Naive thymus-derived CD4-positive, alpha-beta T cell (primary cell): ENCODE results near the gene MAP10. TPM values are rescaled to one million over a fixed set of nuclear protein-coding genes. Genes with fewer than 3 reads are reported as not detected.
"Not testable (repeated sequence)": the region's sequence is repeated elsewhere in the genome, so short reads cannot be mapped to it uniquely, and the experiment has no call there.

Experiments
- ATAC-seq: fragments of 150-1000 bp; cut with Tn5 transposase; 2 replicates; pipeline ENCODE4 v1.10.0; 2021; ENCODE audit warnings: mild to moderate bottlenecking, moderate library complexity
- CTCF ChIA-PET: fragments of 350-600 bp; sonication (Branson Sonifier 250); formaldehyde crosslinking; loops from one replicate; lab custom pipeline; 2021; ENCODE audit warnings: antibody characterized with exemption; lab: Charles Lee
- POLR2A ChIA-PET: fragments of 350-600 bp; sonication (Branson Sonifier 250); formaldehyde crosslinking; loops from one replicate; lab custom pipeline; 2021; ENCODE audit warnings: antibody characterized with exemption, inconsistent platforms; lab: Charles Lee
- DNase-seq, 9 donors: peaks; one replicate each; pipeline versions ENCODE4 v3.0.0 to v3.0.0-alpha.2; 2020 to 2022; ENCODE audit warnings: mixed read lengths in 1 of 9
- H3K27ac ChIP-seq: one replicate; pipeline ENCODE4 v1.7.0; 2013; ENCODE audit warnings: mild to moderate bottlenecking, low read depth, low read length, moderate library complexity
- H3K27me3 ChIP-seq, 2 donors: one replicate each; pipeline ENCODE4 v1.7.0; 2013; ENCODE audit warnings: low read length in 2 of 2, mild to moderate bottlenecking in 2 of 2, moderate library complexity in 2 of 2; ENCODE audit not compliant: control insufficient read depth in 2 of 2, insufficient read depth in 2 of 2
- H3K36me3 ChIP-seq, 3 experiments: 1 replicate in 2 of 3; 2 replicates in 1 of 3; pipeline ENCODE4 v1.7.0; 2013; ENCODE audit warnings: low read length in 3 of 3, mild to moderate bottlenecking in 3 of 3, moderate library complexity in 1 of 3; ENCODE audit not compliant: insufficient read depth in 3 of 3, control insufficient read depth in 2 of 3
- H3K4me1 ChIP-seq, 2 donors: one replicate each; pipeline ENCODE4 v1.7.0; 2013; ENCODE audit warnings: low read length in 2 of 2, mild to moderate bottlenecking in 2 of 2, moderate library complexity in 1 of 2; ENCODE audit not compliant: control insufficient read depth in 2 of 2, insufficient read depth in 2 of 2
- H3K4me3 ChIP-seq: 2 replicates; pipeline ENCODE4 v1.7.0; 2013; ENCODE audit warnings: mild to moderate bottlenecking, low read length
- H3K9me3 ChIP-seq, 3 experiments: 1 replicate in 2 of 3; 2 replicates in 1 of 3; pipeline ENCODE4 v1.7.0; 2013; ENCODE audit warnings: low read length in 3 of 3; ENCODE audit not compliant: control insufficient read depth in 2 of 3
- H3K27ac Mint-ChIP-seq, 9 donors: one replicate each; pipeline ENCODE4 v1.8.0; 2020 to 2022; ENCODE audit warnings: mixed read lengths in 9 of 9, mild to moderate bottlenecking in 8 of 9, moderate library complexity in 5 of 9, inconsistent platforms in 2 of 9
- H3K27me3 Mint-ChIP-seq, 5 donors: one replicate each; pipeline ENCODE4 v1.8.0; 2021 to 2022; ENCODE audit warnings: mixed read lengths in 5 of 5, mild to moderate bottlenecking in 1 of 5
- H3K36me3 Mint-ChIP-seq, 5 donors: one replicate each; pipeline ENCODE4 v1.8.0; 2020 to 2022; ENCODE audit warnings: mixed read lengths in 5 of 5, mild to moderate bottlenecking in 3 of 5, inconsistent platforms in 1 of 5
- H3K4me1 Mint-ChIP-seq, 7 donors: one replicate each; pipeline ENCODE4 v1.8.0; 2020 to 2022; ENCODE audit warnings: mixed read lengths in 7 of 7, mild to moderate bottlenecking in 3 of 7, inconsistent platforms in 1 of 7
- H3K4me3 Mint-ChIP-seq, 10 donors: one replicate each; pipeline ENCODE4 v1.8.0; 2020 to 2022; ENCODE audit warnings: mild to moderate bottlenecking in 10 of 10, mixed read lengths in 10 of 10, moderate library complexity in 6 of 10, inconsistent platforms in 2 of 10
- H3K9me3 Mint-ChIP-seq, 11 donors: one replicate each; pipeline ENCODE4 v1.8.0; 2020 to 2022; ENCODE audit warnings: mixed read lengths in 11 of 11, mild to moderate bottlenecking in 4 of 11, inconsistent platforms in 1 of 11, moderate library complexity in 1 of 11
- intact Hi-C, 2 donors: fragments of 100-400 bp; cut with micrococcal nuclease; formaldehyde crosslinking; loops; one replicate each; pipeline ENCODE4 v1.15.1; 2023
- polyA plus RNA-seq, 2 donors: library from polyadenylated mRNA; unstranded; fragments of 300-500 nt; fragmentation: Illumina TruSeq; gene quantifications; one replicate each; pipeline ENCODE4 v1.2.3, GENCODE V29; 2021
- total RNA-seq, 6 experiments: library from RNA in 5 of 6; stranded (reverse) in 5 of 6; gene quantifications; 1 replicate in 5 of 6; 2 replicates in 1 of 6; pipeline ENCODE4 v1.2.3 and lab custom pipeline; 2021 to 2026

Gene MAP10
- total and polyA plus RNA-seq, 7 experiments from 2014 or later, result 1.5 to 4.5 (median 2.4) TPM

- H3K27me3 Mint-ChIP-seq, result peaks cover 0 to 19% (median 4%) of the 10 kb centered on the region in 5 donors
- no peaks in the 10 kb centered on the region for H3K36me3 Mint-ChIP-seq
- H3K4me1 Mint-ChIP-seq, result peaks cover 0 to 11% (median 6%) of the 10 kb centered on the region in 7 donors
- DNase-seq (no peak), ATAC-seq (no peak)
- H3K27ac ChIP-seq, result no peak overlapping the region
- ChIA-PET CTCF (interaction anchor here (0.8 kb wide), 1 partner anchor 47 kb away, joined by 4 read pairs; no protein-coding TSS in a partner anchor), POLR2A (no interaction called here)
- H3K9me3 Mint-ChIP-seq, result no peaks in the 10 kb centered on the region
- H3K4me1 ChIP-seq, result no peaks in the 10 kb centered on the region
- intact Hi-C loops, result no loop called here
- H3K9me3 ChIP-seq, result no peaks in the 10 kb centered on the region
- H3K36me3 ChIP-seq, result no peaks in the 10 kb centered on the region
- H3K27me3 ChIP-seq, result peaks cover 0 to 3% of the 10 kb centered on the region in 2 donors
- no peak overlapping the region for H3K4me3 Mint-ChIP-seq
- H3K4me3 ChIP-seq, result no peak overlapping the region
- H3K27ac Mint-ChIP-seq, result no peak overlapping the region
Observed at GRCh38 chr1:232784794-232785193, 20.4 kb upstream of the MAP10 start.

- peaks cover 0 to 11% (median 6%) of the 10 kb centered on the region in 7 donors for H3K4me1 Mint-ChIP-seq
- DNase-seq, H3K27ac Mint-ChIP-seq, CTCF ChIA-PET, H3K27ac ChIP-seq, POLR2A ChIA-PET, H3K36me3 ChIP-seq, H3K9me3 ChIP-seq, intact Hi-C loops, H3K9me3 Mint-ChIP-seq, ATAC-seq, H3K4me1 ChIP-seq, H3K4me3 ChIP-seq, H3K27me3 ChIP-seq, H3K4me3 Mint-ChIP-seq, H3K36me3 Mint-ChIP-seq: not testable (repeated sequence)
- H3K27me3 Mint-ChIP-seq, result peaks cover 0 to 21% (median 4%) of the 10 kb centered on the region in 5 donors
Observed at GRCh38 chr1:232785630-232786029, 19.6 kb upstream of the MAP10 start.

- peaks cover 0 to 11% (median 6%) of the 10 kb centered on the region in 7 donors for H3K4me1 Mint-ChIP-seq
- ATAC-seq, result peak; percentile 41
- CTCF ChIA-PET, result no interaction called here
Observed at GRCh38 chr1:232786845-232787455, 18.3 kb upstream of the MAP10 start.

GRCh38 chr1:232788235-232788872, 16.9 kb upstream of the MAP10 start:
- Mint-ChIP-seq H3K27ac (no peak overlapping the region), H3K4me3 (no peak overlapping the region), H3K36me3 (no peaks in the 10 kb centered on the region), H3K4me1 (peaks cover 6 to 19% (median 13%) of the 10 kb centered on the region in 7 donors), H3K27me3 (peaks cover 0 to 9% (median 4%) of the 10 kb centered on the region in 5 donors), H3K9me3 (no peaks in the 10 kb centered on the region)
- peaks cover 0 to 3% of the 10 kb centered on the region in 2 donors for H3K27me3 ChIP-seq
- H3K9me3 ChIP-seq, result no peaks in the 10 kb centered on the region
- ChIA-PET CTCF (no interaction called here), POLR2A (no interaction called here)
- DNase-seq, result no peak
- H3K36me3 ChIP-seq, result no peaks in the 10 kb centered on the region
- peaks cover 1 to 3% of the 10 kb centered on the region in 2 donors for H3K4me1 ChIP-seq
- ATAC-seq, result no peak
- H3K27ac ChIP-seq, result no peak overlapping the region
- intact Hi-C loops, result no loop called here
- no peak overlapping the region for H3K4me3 ChIP-seq

More at GRCh38 chr1:232786845-232787455, 18.3 kb upstream of the MAP10 start:
- POLR2A ChIA-PET, result interaction anchor here (0.6 kb wide), 1 partner anchor 208 kb away, joined by 3 read pairs; no protein-coding TSS in a partner anchor
- intact Hi-C loops, result no loop called here
- Histone ChIP-seq H3K4me3 (no peak overlapping the region), H3K4me1 (no peaks in the 10 kb centered on the region), H3K27me3 (peaks cover 0 to 3% of the 10 kb centered on the region in 2 donors), H3K36me3 (no peaks in the 10 kb centered on the region), H3K27ac (no peak overlapping the region), H3K9me3 (no peaks in the 10 kb centered on the region)
- H3K36me3 Mint-ChIP-seq, result no peaks in the 10 kb centered on the region
- H3K4me3 Mint-ChIP-seq, result peak overlapping the region in 2 of 10 donors; percentile 32 to 56
- no peaks in the 10 kb centered on the region for H3K9me3 Mint-ChIP-seq
- DNase-seq, result peak in 4 of 9 donors; percentile 3 to 42 (median 16)
- H3K27ac Mint-ChIP-seq, result peak overlapping the region in 3 of 9 donors; percentile 12 to 16 (median 14)
- H3K27me3 Mint-ChIP-seq, result peaks cover 0 to 12% (median 4%) of the 10 kb centered on the region in 5 donors

GRCh38 chr1:232789651-232790050, 15.6 kb upstream of the MAP10 start:
- POLR2A ChIA-PET, result no interaction called here
- intact Hi-C loops, result loop anchor here in 1 of 2 donors (5.0 kb wide), 1 partner anchor 922 kb away; no protein-coding TSS in a partner anchor
- Mint-ChIP-seq H3K9me3 (no peaks in the 10 kb centered on the region), H3K4me3 (no peak overlapping the region), H3K4me1 (peaks cover 6 to 32% (median 23%) of the 10 kb centered on the region in 7 donors), H3K36me3 (no peaks in the 10 kb centered on the region), H3K27me3 (peaks cover 0 to 9% (median 4%) of the 10 kb centered on the region in 5 donors), H3K27ac (no peak overlapping the region)
- Histone ChIP-seq H3K27ac (no peak overlapping the region), H3K4me1 (peaks cover 7 to 11% of the 10 kb centered on the region in 2 donors), H3K36me3 (no peaks in the 10 kb centered on the region), H3K27me3 (peaks cover 0 to 3% of the 10 kb centered on the region in 2 donors), H3K4me3 (no peak overlapping the region), H3K9me3 (no peaks in the 10 kb centered on the region)
- ATAC-seq (no peak), DNase-seq (no peak)
- CTCF ChIA-PET, result no interaction called here

GRCh38 chr1:232792949-232793348, 12.3 kb upstream of the MAP10 start:
- Histone ChIP-seq H3K9me3 (no peaks in the 10 kb centered on the region), H3K27ac (no peak overlapping the region), H3K27me3 (no peaks in the 10 kb centered on the region), H3K4me3 (no peak overlapping the region), H3K4me1 (peaks cover 7 to 11% of the 10 kb centered on the region in 2 donors), H3K36me3 (no peaks in the 10 kb centered on the region)
- ATAC-seq (no peak), DNase-seq (no peak)
- Mint-ChIP-seq H3K9me3 (no peaks in the 10 kb centered on the region), H3K4me3 (peak overlapping the region in 4 of 10 donors; percentile 10 to 24 (median 12)), H3K27ac (peak overlapping the region in 3 of 9 donors; percentile 7 to 42 (median 20)), H3K4me1 (peaks cover 8 to 28% (median 16%) of the 10 kb centered on the region in 7 donors), H3K27me3 (peaks cover 0 to 12% (median 4%) of the 10 kb centered on the region in 5 donors), H3K36me3 (no peaks in the 10 kb centered on the region)
- intact Hi-C loops, result loop anchor here in 1 of 2 donors (5.0 kb wide), 1 partner anchor 926 kb away; no protein-coding TSS in a partner anchor
- ChIA-PET POLR2A (no interaction called here), CTCF (interaction anchor here (0.7 to 1.1 kb wide), 2 partner anchors 131 to 1763 kb away, joined by 3 to 5 read pairs; no protein-coding TSS in a partner anchor)
